HG02798 (cell line): Measurements from ENCODE around the gene FAM209B.
"Not testable (repeated sequence)": the region's sequence is repeated elsewhere in the genome, so short reads cannot be mapped to it uniquely, and the experiment has no call there.

Experiments
- ATAC-seq: cut with Tn5 transposase; IDR thresholded peaks from one replicate; pipeline ENCODE4 v1.9.1; 2021; ENCODE audit warnings: mild to moderate bottlenecking; ENCODE audit not compliant: unreplicated experiment, poor library complexity

FAM209B gene

DNA sequence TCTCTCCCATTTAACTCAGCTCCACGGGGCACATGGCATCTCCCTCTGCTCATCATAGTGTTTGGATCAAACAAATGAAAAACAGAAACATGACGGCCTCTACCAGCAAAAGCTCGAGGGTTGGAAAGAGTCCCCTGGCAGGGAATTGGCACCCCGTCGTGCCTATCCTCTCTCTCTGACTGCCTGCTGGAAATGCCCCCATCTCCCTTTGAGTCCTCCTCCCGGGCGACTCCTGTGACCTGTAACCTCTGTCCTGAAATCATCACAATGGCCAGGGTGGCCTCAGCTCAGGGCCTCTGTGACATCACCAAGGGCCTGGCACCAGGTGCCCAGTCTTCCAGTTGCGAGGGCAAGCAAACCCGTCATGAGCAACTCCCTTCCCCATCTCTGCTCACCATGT lies at the start of gene FAM209B:
FAM209B (plus strand) TSS at position 301 of the 400 bp plus-strand sequence; CDS start at position 397, 96 bp downstream.
- not testable (repeated sequence) for ATAC-seq

- ATAC-seq = no peak
These were observed 49.1 kb upstream of the FAM209B start for GRCh38 chr20:56483970-56484369.

GRCh38 chr20:56487216-56487615 lies 45.8 kb upstream of the FAM209B start:
- no peak for ATAC-seq

- no peak for ATAC-seq
These were observed 44.5 kb upstream of the FAM209B start for GRCh38 chr20:56488566-56488965.

DNA sequence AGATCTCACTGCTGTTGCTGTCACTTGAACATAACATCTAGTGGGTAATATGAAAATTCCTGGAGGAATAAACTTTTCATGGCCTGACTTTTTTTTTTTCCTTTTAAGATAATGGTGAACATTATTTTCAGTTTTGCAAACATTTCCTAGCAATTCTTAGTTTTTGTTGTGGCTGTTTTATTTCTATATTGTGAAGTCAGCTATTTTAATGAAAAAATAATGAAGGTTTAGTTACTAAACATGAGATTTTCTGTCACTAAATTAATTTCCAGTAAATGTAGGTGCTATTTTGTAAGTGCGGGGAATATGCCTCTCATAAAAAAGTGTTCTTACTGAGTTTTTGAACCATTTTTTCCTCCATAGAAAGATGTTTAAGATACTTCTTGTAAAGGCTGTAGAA lies 31.9 kb upstream of the FAM209B start:
- ATAC-seq = no peak

- no peak for ATAC-seq
These were observed 29.1 kb upstream of the FAM209B start for GRCh38 chr20:56503916-56504315.

GRCh38 chr20:56504373-56505005 lies 28.6 kb upstream of the FAM209B start:
- ATAC-seq = no peak

DNA sequence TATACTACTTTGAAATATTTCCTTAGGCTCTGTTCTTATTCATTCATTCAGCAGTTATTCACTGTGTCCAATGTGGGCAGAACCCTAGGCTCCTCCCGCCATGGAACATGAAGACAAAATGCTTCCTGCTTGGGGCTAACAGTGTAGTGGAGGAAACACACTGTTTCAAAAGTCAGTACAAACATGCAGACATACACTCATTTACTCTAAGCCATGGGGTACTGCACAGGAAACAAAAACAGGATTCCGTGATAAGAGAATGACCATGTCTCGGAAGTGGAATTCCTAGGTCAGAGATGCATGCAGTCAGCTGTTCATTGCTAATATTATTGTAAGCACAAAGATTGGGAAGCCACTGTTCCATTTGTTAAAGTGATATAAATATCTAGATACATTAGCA lies 26.9 kb upstream of the FAM209B start:
- ATAC-seq = no peak

- ATAC-seq = no peak
These were observed 21.1 kb upstream of the FAM209B start for GRCh38 chr20:56511926-56512325.

DNA sequence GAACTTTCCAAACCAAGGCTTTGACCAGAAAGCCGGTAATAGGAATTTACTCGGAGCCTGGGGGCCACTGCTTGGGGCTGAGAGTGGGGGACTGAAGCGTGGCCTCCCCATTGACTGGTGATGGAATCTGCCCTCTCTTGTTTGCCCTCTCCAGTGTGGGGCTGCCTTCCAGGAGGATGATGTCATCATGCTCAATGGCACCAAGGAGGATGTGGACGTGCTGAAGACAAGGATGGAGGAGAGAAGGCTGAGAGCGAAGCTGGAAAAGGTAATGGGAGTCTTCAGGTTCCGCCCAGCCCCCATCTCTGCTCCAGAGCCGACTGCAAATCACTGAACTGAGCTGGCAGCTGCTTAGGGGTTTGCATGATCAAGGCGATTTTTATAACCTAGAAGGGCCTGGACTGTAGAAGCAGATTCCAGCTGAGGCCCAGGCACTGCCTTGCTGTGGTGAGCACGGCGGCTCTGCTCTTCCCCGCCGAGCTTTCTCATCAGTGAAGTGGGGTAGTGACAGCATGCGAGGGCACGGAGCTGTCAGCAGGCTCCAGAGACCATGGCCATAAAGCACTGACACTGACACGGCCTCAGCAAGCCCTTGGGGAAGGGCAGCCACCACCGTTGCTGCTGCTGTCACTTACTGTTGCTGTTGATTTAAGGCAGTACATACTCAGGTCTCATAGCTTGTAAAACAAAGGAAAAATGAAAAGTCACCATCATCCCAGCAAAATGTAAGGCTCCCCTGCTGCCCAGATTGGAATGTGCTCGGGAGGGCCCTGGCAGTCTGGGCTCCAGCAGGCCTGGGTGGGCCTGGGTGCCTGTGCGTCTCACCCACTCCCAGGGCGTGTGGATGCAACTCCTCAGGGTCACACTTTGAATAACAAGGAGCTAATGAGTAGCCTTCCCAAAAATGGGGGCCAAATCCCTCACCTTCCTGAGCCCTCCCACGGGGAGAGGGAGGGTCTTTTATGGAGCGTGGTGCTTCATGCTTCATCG lies 19.6 kb upstream of the FAM209B start:
- ATAC-seq = no peak

GRCh38 chr20:56516631-56517030 lies 16.4 kb upstream of the FAM209B start:
- no peak for ATAC-seq

- ATAC-seq = no peak
These were observed 15.8 kb upstream of the FAM209B start for GRCh38 chr20:56517211-56517610.

DNA sequence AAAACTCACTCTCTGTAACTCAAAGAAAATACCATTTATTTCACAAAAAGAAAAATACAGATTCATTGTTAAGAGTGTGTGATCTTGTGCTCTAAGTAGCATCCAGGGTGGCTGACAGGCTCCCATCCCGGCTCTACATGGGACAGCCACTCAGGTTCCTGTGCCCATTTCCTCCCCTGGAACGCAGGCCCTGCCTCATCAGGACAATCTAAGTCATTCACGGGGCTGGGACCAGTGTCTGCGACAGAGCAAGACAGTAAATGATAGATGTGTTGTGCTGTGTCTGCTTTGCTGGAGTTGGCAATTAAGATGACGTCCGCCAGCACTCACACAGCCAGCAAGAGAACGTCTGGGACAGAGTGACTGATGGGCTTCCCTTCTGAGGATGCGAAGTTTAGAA lies 15.4 kb upstream of the FAM209B start:
- no peak for ATAC-seq

DNA sequence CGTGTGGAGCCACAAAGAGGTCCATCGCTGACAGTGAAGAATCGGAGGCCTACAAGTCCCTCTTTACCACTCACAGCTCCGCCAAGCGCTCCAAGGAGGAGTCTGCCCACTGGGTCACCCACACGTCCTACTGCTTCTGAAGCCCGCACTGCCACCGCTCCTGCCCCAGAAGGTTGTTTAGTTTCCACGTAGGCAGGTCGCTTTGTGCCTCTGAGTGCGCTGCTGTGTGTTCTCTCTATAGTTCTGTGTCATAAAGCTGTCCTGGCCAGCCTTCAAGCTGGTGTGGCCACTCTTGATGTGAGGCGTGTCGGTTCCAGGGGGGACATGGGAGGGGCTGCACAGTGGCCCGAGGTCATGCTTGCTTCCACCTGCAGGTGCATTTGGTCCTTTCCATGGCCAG lies 14.9 kb upstream of the FAM209B start:
- ATAC-seq = no peak

GRCh38 chr20:56518721-56519398 lies 14.2 kb upstream of the FAM209B start:
- no peak for ATAC-seq

DNA sequence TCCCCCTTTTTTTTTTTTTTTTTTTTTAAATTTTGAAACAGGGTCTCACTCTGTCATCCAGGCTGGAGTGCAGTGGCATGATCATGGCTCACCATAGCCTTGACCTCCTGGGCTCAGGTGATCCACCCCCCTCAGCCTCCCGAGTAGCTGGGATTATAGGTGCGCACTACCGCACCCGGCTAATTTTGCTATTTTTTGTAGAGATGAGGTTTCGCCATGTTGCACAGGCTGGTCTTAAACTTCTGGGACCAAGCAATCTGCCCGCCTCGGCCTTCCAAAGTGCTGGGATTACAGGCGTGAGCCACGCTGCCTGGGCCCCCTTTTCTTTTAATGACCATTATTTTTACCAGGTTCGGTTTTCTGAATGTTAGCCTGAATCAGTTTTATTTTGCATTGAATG lies 13.5 kb upstream of the FAM209B start:
- no peak for ATAC-seq

DNA sequence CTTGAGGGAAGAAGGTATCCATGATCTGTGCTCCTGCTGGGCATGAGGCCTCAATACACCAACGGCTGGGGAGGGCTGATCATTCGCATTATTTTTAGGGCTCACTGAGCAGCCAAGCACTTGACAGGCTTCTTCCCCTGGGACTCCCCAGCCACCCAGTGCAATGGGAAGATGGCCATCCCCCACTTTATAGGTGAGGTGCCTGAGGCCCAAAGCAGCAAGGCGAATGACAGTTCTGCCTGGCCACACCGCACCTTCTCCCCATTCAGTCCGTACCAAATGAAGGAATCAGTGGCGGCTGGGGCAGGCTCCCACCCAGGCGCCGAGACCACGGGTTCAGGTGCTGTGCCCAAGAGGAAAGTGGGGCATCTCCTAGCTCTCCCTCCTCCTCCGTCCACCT lies 12.9 kb upstream of the FAM209B start:
- no peak for ATAC-seq

GRCh38 chr20:56520746-56521354 lies 12.2 kb upstream of the FAM209B start:
- ATAC-seq = not testable (repeated sequence)

GRCh38 chr20:56522311-56522710 lies 10.7 kb upstream of the FAM209B start:
- no peak for ATAC-seq

GRCh38 chr20:56524444-56524843 lies 8.6 kb upstream of the FAM209B start, which contains the start of gene FAM209A:
Gene FAM209A, plus strand, starts transcription at chr20:56524744. Its CDS starts 65 bp downstream, at chr20:56524809.
- not testable (repeated sequence) for ATAC-seq
